ENCODE data around the gene HSD11B2. TPM values are rescaled to one million over a fixed set of nuclear protein-coding genes. Genes with fewer than 3 reads are reported as not detected.

Gene HSD11B2
- total and polyA plus RNA-seq, 10 donors, result 0.85 to 18.3 (median 4.2) TPM

- intact Hi-C loops (cut with DNase I; ENCODE audit: low total_unique reads), result no loop called here
- no peak for DNase-seq
- no peaks in the 10 kb centered on the region for H3K9me3 ChIP-seq
- peaks cover 0 to 39% (median 0%) of the 10 kb centered on the region in 6 donors for H3K36me3 ChIP-seq
- WGBS, 5 donors, result 88 to 95% (median 94%) methylated on average over 8 of the region's 8 CpGs
- peaks cover 29 to 91% (median 86%) of the 10 kb centered on the region in 6 donors for H3K4me1 ChIP-seq
- no peaks in the 10 kb centered on the region for H3K27me3 ChIP-seq (replicated peaks in 1 of 7)
- TF ChIP-seq CTCF (IDR thresholded peaks at IDR 0.05 in 8 of 11, conservative IDR thresholded peaks at IDR 0.05 in 3 of 11) (no peak), POLR2A (IDR thresholded peaks at IDR 0.05) (no peak), POLR2AphosphoS5 (IDR thresholded peaks at IDR 0.05) (no peak)
- no peak overlapping the region for H3K27ac ChIP-seq
- H3K4me3 ChIP-seq, result no peak overlapping the region
Observed at GRCh38 chr16:67477960-67478554, 47.1 kb downstream of the HSD11B2 start.

GRCh38 chr16:67480833-67481560, 50.1 kb downstream of the HSD11B2 start, which contains the start of gene ATP6V0D1:
ATP6V0D1 (minus strand) TSS chr16:67481157; CDS start chr16:67481086, 71 bp downstream.
- peak; percentile 99 for DNase-seq
- 0 to 1% (median 0%) methylated on average over 32 to 57 of the region's 57 CpGs for WGBS, 5 donors
- peak within 1 kb of the TSS; percentile 67 to 99 (median 88) for H3K4me3 ChIP-seq
- H3K4me1 ChIP-seq, result peaks cover 26 to 91% (median 77%) of the 10 kb centered on the region in 6 donors
- H3K27me3 ChIP-seq (replicated peaks in 1 of 7), result no peaks in the 10 kb centered on the region
- no peaks in the 10 kb centered on the region for H3K9me3 ChIP-seq
- peaks cover 0 to 38% (median 16%) of the 10 kb centered on the region in 6 donors for H3K36me3 ChIP-seq
- TF ChIP-seq POLR2AphosphoS5 (IDR thresholded peaks at IDR 0.05) (peak; percentile 97 to 99 (median 98)), CTCF (IDR thresholded peaks at IDR 0.05 in 8 of 11, conservative IDR thresholded peaks at IDR 0.05 in 3 of 11) (peak; percentile 80 to 97 (median 90)), POLR2A (IDR thresholded peaks at IDR 0.05) (peak; percentile 45 to 70 (median 48))
- intact Hi-C loops (cut with DNase I; ENCODE audit: low total_unique reads), result no loop called here
- H3K27ac ChIP-seq, result peak within 1 kb of the TSS; percentile 91 to 99 (median 95)

DNA sequence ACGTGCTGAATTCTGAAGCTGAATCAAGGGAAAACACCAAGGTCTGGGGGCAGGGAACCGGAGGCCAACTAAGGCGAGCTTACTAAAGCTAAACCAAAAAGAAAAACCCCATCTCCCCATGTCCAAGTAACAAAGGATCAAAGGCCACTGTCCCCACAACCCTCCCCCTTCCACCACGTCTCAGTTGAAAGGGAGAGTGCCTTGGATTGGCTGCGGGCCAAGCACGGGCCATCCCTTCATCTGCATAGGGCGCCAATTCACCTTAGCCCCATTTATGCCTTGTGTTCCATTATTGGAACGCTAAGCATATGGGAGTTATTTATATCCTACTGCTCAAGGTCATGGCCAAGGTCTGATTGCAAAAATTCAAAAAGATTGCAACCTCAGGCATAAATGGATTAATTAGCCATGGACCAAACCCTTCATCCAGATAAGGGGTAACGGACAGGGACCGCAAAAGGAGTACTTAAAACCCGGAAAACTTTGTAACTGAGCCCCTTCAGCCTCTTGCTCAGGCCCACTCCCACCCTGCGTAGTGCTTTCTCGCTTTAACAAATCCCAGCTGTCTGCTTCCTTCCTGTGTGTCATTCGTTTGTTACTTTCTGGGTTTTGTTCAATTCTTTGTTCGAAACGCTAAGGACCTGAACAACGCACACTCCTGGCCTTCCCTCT, 50.8 kb downstream of the HSD11B2 start:
- Histone ChIP-seq H3K36me3 (peaks cover 0 to 37% (median 16%) of the 10 kb centered on the region in 6 donors), H3K9me3 (no peaks in the 10 kb centered on the region), H3K27ac (peak overlapping the region; percentile 91 to 99 (median 95)), H3K27me3 (replicated peaks in 1 of 7) (no peaks in the 10 kb centered on the region), H3K4me3 (peak overlapping the region; percentile 67 to 99 (median 88)), H3K4me1 (peaks cover 26 to 91% (median 77%) of the 10 kb centered on the region in 6 donors)
- TF ChIP-seq POLR2AphosphoS5 (IDR thresholded peaks at IDR 0.05) (no peak), POLR2A (IDR thresholded peaks at IDR 0.05) (no peak), CTCF (IDR thresholded peaks at IDR 0.05 in 8 of 11, conservative IDR thresholded peaks at IDR 0.05 in 3 of 11) (no peak)
- WGBS, 5 donors, result 2 to 5% (median 3%) methylated on average over 17 of the region's 17 CpGs
- intact Hi-C loops (cut with DNase I; ENCODE audit: low total_unique reads), result no loop called here
- peak; percentile 88 for DNase-seq

All from spleen (tissue), 11 donors.